Common myeloid progenitor, CD34-positive (primary cell): ENCODE results near the gene ADAMTS14.
A peak's percentile ranks its signal among the peaks of the same experiment; 100 is the strongest.

ENCODE experiments used
- CTCF ChIA-PET: fragments of 350-600 bp; sonication (Branson Sonifier 250); formaldehyde crosslinking; loops from one replicate; lab custom pipeline; 2021; ENCODE audit warnings: antibody characterized with exemption; lab: Charles Lee
- POLR2A ChIA-PET: fragments of 350-600 bp; sonication (Branson Sonifier 250); formaldehyde crosslinking; loops from one replicate; lab custom pipeline; 2021; ENCODE audit warnings: antibody characterized with exemption; lab: Charles Lee
- DNase-seq, 3 donors: peaks; one replicate each; pipeline versions ENCODE4 v3.0.0 to v3.0.0-alpha.2; 2013
- H3K27ac ChIP-seq, 2 experiments: 1 replicate in 1 of 2; 2 replicates in 1 of 2; pipeline ENCODE4 v1.7.0; 2013; ENCODE audit warnings: inconsistent platforms in 2 of 2, low read length in 2 of 2, mild to moderate bottlenecking in 2 of 2, low read depth in 1 of 2, moderate library complexity in 1 of 2; ENCODE audit not compliant: severe bottlenecking in 2 of 2, insufficient read depth in 1 of 2, poor library complexity in 1 of 2
- H3K27me3 ChIP-seq, 5 experiments: replicated peaks in 2 of 5; 1 replicate in 3 of 5; 2 replicates in 2 of 5; pipeline versions ENCODE4 v1.6.1 to v1.7.0; 2013; ENCODE audit warnings: low read length in 4 of 5, mild to moderate bottlenecking in 2 of 5, moderate library complexity in 2 of 5, inconsistent platforms in 1 of 5; ENCODE audit not compliant: insufficient read depth in 5 of 5, control insufficient read depth in 4 of 5
- H3K36me3 ChIP-seq, 4 experiments: 1 replicate in 2 of 4; 2 replicates in 2 of 4; pipeline versions ENCODE4 v1.6.1 to v1.7.0; 2013; ENCODE audit warnings: low read length in 3 of 4, control low read depth in 1 of 4, mild to moderate bottlenecking in 1 of 4; ENCODE audit not compliant: control insufficient read depth in 4 of 4, insufficient read depth in 4 of 4
- H3K4me1 ChIP-seq, 4 experiments: 1 replicate in 3 of 4; 2 replicates in 1 of 4; pipeline versions ENCODE4 v1.6.1 to v1.7.1; 2013; ENCODE audit warnings: low read length in 3 of 4, mild to moderate bottlenecking in 3 of 4, control low read depth in 1 of 4, inconsistent platforms in 1 of 4, moderate library complexity in 1 of 4; ENCODE audit not compliant: control insufficient read depth in 4 of 4, insufficient read depth in 4 of 4; ENCODE audit errors: control extremely low read depth in 1 of 4
- H3K4me3 ChIP-seq, 7 experiments: 1 replicate in 4 of 7; 2 replicates in 3 of 7; pipeline versions ENCODE4 v1.5.1 to v1.7.0; 2013; ENCODE audit warnings: mild to moderate bottlenecking in 7 of 7, low read length in 6 of 7, moderate library complexity in 6 of 7, inconsistent platforms in 2 of 7, low read depth in 2 of 7, control low read depth in 1 of 7; ENCODE audit not compliant: insufficient read depth in 4 of 7, control insufficient read depth in 1 of 7; ENCODE audit errors: extremely low read depth in 1 of 7
- H3K9me3 ChIP-seq, 5 experiments: 1 replicate in 4 of 5; 2 replicates in 1 of 5; pipeline versions ENCODE4 v1.6.1 to v1.7.1; 2013; ENCODE audit warnings: low read length in 4 of 5, mild to moderate bottlenecking in 2 of 5, inconsistent platforms in 1 of 5, low read depth in 1 of 5, moderate library complexity in 1 of 5; ENCODE audit not compliant: control insufficient read depth in 4 of 5, insufficient read depth in 2 of 5; ENCODE audit errors: control extremely low read depth in 1 of 5
- WGBS: methylation state at CpG from one replicate; pipeline ENCODE4 v1.1.5; 2013; ENCODE audit not compliant: insufficient coverage; 5-methylcytosine and 5-hydroxymethylcytosine counted together

Gene ADAMTS14

DNA sequence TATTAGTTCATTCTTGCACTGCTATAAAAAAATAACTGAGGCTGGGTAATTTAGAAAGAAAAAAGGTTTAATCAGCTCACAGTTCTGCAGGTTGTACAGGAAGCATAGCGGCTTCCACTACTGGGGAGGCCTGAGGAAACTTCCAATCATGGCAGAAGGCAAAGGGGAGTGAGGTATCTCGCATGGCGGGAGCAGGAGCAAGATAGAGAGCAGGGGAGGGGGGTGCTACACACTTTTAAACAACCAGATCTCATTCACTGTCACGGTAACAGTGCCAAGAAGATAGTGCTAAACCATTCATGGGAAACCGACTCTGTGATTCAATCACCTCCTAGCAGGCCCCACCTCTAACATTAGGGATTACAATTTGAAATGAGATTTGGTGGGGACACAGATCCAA lies 11.6 kb downstream of the ADAMTS14 start:
- no peaks in the 10 kb centered on the region for H3K36me3 ChIP-seq
- CTCF ChIA-PET, result interaction anchor here (0.9 kb wide), 1 partner anchor 9 kb away, joined by 3 read pairs; no protein-coding TSS in a partner anchor

DNA sequence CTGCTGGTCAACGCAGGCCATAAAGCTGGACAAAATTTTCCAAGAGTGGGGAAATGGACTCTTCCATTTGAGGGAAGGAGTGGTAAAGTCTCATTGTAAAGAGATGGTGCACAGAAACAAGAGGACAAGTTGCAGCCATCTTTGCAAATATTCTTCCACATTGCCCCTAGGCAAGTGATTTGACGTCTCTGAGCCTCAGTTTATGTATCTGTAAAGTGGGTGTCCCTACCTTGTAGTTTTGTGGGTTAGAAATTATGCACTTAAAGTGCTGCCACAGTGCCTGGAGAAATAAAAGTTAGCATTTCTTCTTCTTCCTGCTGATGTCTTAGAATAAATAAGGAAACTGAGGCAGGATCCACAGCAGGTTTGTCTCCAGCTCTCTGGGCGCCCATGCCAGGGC lies 12.1 kb downstream of the ADAMTS14 start:
- CTCF ChIA-PET, result no interaction called here
- H3K27ac ChIP-seq, result no peak overlapping the region
- WGBS, result 90% methylated on average over 3 of the region's 3 CpGs
- H3K9me3 ChIP-seq, result no peaks in the 10 kb centered on the region
- no peak overlapping the region for H3K4me3 ChIP-seq
- H3K4me1 ChIP-seq, result peaks cover 0 to 22% (median 11%) of the 10 kb centered on the region in 4 experiments
- POLR2A ChIA-PET, result no interaction called here
- no peak for DNase-seq
- H3K36me3 ChIP-seq, result no peaks in the 10 kb centered on the region
- H3K27me3 ChIP-seq, result no peaks in the 10 kb centered on the region

More for the DNA sequence above, 11.6 kb downstream of the ADAMTS14 start:
- no peak overlapping the region for H3K4me3 ChIP-seq
- 100% methylated on average over 1 of the region's 5 CpGs for WGBS
- H3K27ac ChIP-seq, result no peak overlapping the region
- DNase-seq, result peak in 1 of 3 donors; percentile 18
- POLR2A ChIA-PET, result no interaction called here
- no peaks in the 10 kb centered on the region for H3K27me3 ChIP-seq
- peaks cover 0 to 22% (median 11%) of the 10 kb centered on the region in 4 experiments for H3K4me1 ChIP-seq
- no peaks in the 10 kb centered on the region for H3K9me3 ChIP-seq

DNA sequence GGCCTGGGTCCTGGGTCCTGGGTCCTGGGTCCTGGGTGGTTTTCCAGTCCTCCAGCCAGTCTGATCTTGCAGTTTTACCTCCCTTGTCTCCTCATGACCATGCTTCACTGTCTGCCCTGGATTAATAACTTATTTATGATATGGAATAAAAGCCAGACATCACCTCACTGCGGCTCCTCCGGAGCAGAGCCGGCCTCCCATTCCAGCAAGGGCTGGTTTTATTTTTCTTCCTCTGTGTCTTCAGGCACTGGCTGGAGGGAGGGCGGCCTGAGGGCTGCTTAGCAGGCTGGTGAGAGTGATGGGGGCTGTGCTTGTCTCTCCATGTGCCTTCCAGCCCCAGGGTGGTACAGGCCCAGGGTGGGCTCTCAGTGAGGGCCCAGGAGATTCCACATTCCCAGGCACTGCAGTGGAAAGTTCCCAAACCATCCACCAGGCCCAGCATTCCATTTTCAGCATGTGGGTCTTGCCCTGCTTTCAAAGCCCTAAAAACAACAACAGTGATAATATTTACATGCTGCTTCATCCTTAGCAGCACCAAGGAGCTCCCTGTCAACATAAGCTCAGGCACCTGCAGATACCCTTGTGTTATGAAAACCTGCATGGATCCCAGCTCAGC lies 12.6 kb downstream of the ADAMTS14 start:
- ChIA-PET POLR2A (no interaction called here), CTCF (no interaction called here)
- Histone ChIP-seq H3K9me3 (no peaks in the 10 kb centered on the region), H3K36me3 (no peaks in the 10 kb centered on the region), H3K27me3 (no peaks in the 10 kb centered on the region), H3K27ac (no peak overlapping the region), H3K4me3 (no peak overlapping the region), H3K4me1 (peaks cover 0 to 22% (median 11%) of the 10 kb centered on the region in 4 experiments)
- no peak for DNase-seq
- 100% methylated on average over 2 of the region's 4 CpGs for WGBS

DNA sequence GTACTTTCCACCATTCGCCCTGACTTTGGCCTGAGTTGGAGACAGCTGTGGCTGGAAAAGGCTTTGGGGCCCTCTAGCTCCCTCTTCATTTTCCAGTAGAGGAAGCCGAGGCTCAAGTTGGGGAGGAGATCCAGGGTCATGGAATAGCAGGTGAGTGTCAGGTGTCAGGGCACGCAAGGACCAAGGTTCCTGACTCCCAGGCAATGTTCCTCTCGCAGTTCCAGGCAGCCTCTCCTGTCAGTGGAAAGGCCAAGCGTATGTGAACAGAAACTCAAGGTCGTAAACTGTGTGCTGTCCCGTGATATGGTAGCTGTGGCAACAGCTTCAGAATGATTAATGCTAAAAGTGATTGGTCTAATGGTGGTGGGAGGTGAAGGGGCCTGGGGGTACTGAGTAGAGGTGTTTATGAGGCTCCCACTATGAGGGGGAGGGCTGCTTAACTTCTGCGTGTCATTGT lies 13.2 kb downstream of the ADAMTS14 start:
- no peak for DNase-seq
- H3K27ac ChIP-seq, result peak overlapping the region in 1 of 2 experiments; percentile 39
- no peaks in the 10 kb centered on the region for H3K9me3 ChIP-seq
- H3K4me1 ChIP-seq, result peaks cover 0 to 22% (median 11%) of the 10 kb centered on the region in 4 experiments
- ChIA-PET POLR2A (no interaction called here), CTCF (no interaction called here)
- WGBS, result 99% methylated on average over 7 of the region's 8 CpGs
- no peak overlapping the region for H3K4me3 ChIP-seq
- H3K27me3 ChIP-seq, result no peaks in the 10 kb centered on the region
- no peaks in the 10 kb centered on the region for H3K36me3 ChIP-seq

DNA sequence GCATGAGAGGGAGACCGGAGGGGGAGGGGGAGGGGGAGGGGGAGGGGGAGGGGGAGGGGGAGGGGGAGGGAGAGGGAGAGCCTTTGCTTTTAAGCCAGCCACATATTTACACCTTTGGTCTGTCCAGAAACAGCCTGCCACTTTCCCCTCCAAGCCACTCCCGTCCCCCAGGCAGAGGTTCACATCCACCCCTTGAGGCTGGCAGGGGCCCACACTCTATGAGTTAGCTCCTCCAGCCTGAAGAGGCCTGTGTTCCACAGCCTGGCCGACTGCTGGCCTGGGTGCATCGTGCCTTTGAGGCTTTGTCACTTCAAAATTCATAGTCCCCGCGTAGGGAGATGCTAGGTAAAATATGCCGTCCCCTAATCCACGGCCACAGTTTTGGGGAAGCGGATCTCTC lies 16.5 kb downstream of the ADAMTS14 start:
- H3K27me3 ChIP-seq, result no peaks in the 10 kb centered on the region
- no peak overlapping the region for H3K27ac ChIP-seq
- peaks cover 4 to 19% (median 15%) of the 10 kb centered on the region in 4 experiments for H3K4me1 ChIP-seq
- no peak overlapping the region for H3K4me3 ChIP-seq
- WGBS, result 95% methylated on average over 8 of the region's 9 CpGs
- no peak for DNase-seq
- POLR2A ChIA-PET, result no interaction called here
- CTCF ChIA-PET, result no interaction called here
- no peaks in the 10 kb centered on the region for H3K36me3 ChIP-seq
- H3K9me3 ChIP-seq, result no peaks in the 10 kb centered on the region

DNA sequence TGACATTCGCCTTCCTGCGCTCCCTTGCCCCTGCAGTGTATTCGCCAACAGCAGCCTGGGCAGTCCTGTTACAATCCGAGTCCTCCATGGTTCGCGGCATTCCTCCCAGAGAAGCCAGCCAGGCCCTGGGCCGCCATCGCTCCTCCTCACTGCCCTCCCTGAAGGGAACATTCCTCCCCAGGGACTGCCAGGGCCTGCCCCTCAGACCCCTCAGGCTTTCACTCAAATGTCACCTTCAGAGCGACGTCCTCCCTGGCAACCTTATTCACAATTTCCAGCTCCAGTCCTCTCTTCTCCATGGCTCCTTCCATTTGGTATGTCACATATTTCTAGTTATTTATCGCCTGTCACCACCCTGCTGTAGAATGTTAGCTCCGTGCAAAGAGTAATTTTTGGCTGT lies 17.4 kb downstream of the ADAMTS14 start:
- 98% methylated on average over 12 of the region's 12 CpGs for WGBS
- Histone ChIP-seq H3K4me3 (no peak overlapping the region), H3K27me3 (no peaks in the 10 kb centered on the region), H3K36me3 (no peaks in the 10 kb centered on the region), H3K4me1 (peaks cover 4 to 17% (median 15%) of the 10 kb centered on the region in 4 experiments), H3K27ac (no peak overlapping the region), H3K9me3 (no peaks in the 10 kb centered on the region)
- ChIA-PET CTCF (no interaction called here), POLR2A (no interaction called here)
- no peak for DNase-seq

DNA sequence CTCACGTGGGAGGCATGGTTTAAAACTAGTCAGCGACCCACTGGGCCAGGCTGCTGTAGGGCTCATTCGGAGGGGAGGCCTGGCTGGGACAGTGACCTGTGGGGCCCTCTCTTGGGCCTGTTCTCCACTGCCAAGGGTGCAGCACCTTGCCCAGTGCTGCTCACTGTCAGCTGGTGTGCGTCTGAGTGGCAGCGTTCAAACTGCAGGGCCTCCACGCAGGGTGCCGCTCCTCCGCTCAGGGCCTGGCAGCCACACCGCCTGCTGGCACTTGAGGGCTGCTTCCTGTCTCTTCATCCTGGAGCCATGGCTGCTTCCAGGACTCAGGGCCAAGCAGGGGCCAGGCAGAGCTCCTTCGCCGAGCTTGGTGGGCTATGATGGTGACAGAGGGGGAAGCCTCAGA lies 18.3 kb downstream of the ADAMTS14 start:
- no peaks in the 10 kb centered on the region for H3K27me3 ChIP-seq
- DNase-seq, result peak in 1 of 3 donors; percentile 28
- H3K4me3 ChIP-seq, result no peak overlapping the region
- POLR2A ChIA-PET, result no interaction called here
- no peak overlapping the region for H3K27ac ChIP-seq
- 68% methylated on average over 5 of the region's 11 CpGs for WGBS
- H3K9me3 ChIP-seq, result no peaks in the 10 kb centered on the region
- no peaks in the 10 kb centered on the region for H3K36me3 ChIP-seq
- H3K4me1 ChIP-seq, result peaks cover 4 to 17% (median 15%) of the 10 kb centered on the region in 4 experiments
- CTCF ChIA-PET, result interaction anchor here (1.1 to 1.4 kb wide), 2 partner anchors 12 to 19 kb away, joined by 3 to 4 read pairs; partner anchors contain the start of gene ADAMTS14
